G401.6 (cell line): ENCODE measurements around the gene CDC42SE2.
A peak's percentile ranks its signal among the peaks of the same experiment; 100 is the strongest.
"Not testable (repeated sequence)": the region's sequence is repeated elsewhere in the genome, so short reads cannot be mapped to it uniquely, and the experiment has no call there.

Experiments used
- FAIRE-seq: peaks from 2 replicates; lab custom pipeline; 2012; peaks lifted over from hg19 to GRCh38; lab: Jason Lieb, UNC

The CDC42SE2 gene

DNA sequence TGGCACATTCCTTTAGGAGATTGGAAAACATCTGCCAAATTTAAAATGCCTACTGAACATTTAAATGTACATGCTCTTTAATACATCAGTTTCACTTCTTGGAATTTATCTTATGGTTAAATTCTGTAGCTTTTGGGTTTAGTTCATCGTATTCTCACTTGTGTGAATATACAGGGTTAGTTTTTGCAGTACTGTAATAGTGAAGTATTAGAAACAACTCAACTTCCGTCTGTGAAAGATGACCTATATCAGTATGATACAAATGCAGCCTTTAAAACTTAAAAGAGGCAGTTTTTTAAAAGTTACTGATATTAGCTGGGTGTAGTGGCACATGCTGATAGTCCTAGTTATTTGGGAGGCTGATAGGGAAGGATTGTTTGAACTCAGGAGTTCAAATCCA, 57.2 kb downstream of the CDC42SE2 start:
- FAIRE-seq: no peak

DNA sequence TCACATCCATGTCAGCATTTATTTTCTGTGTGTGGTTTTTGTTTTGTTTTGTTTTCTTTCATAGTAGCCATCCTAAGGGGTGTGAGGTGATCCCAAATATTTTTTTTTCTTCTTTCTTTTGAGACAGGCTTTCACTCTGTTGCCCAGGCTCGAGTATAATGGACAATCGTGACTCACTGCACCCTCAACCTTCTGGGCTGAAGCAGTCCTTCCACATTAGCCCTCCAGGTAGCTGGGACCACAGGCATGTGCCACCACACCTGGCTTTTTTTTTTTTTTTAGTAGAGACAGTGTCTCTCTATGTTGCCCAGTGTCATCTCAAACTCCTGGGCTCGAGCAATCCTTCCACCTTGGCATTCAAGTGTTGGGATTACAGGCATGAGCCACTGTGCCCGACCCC, 59.1 kb downstream of the CDC42SE2 start:
- no peak for FAIRE-seq

DNA sequence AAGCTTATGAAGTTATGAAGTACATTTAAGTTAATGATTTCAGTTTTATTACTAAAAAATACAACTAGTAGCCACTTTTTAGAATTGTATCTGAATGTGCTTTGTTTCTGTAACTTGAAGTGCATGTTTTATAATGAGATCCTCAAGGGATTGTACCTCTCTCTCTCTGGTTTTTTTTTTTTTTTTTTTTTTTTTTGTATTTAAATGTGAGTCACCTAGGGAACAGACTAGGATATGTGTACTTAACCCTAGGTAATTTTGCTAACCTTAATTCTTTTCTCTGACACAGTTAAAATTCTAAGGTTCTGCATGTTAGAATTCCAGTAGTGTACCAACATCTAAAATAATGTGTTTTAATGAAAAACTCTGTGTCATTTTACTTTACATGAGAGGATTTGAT, 59.5 kb downstream of the CDC42SE2 start:
- peak; percentile 61 for FAIRE-seq

DNA sequence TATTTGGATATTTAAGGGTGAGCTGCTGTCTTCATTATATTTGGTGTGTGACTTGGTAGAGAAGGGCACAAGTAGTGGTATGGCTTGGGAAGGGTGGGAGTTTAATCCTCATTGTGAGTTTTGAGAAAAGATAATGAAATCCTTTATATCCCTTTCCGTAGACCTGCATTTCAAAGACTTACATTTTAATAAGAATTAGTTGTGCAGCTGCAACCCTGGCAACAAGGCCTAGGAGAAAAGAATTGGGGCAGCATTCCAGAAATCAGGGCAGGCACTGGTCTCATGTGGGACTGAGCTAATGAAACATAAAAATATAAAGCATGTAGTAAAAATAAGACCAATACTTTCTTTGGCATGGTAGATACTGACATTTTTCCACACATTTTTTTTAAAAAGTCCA, 60.5 kb downstream of the CDC42SE2 start:
- no peak for FAIRE-seq

DNA sequence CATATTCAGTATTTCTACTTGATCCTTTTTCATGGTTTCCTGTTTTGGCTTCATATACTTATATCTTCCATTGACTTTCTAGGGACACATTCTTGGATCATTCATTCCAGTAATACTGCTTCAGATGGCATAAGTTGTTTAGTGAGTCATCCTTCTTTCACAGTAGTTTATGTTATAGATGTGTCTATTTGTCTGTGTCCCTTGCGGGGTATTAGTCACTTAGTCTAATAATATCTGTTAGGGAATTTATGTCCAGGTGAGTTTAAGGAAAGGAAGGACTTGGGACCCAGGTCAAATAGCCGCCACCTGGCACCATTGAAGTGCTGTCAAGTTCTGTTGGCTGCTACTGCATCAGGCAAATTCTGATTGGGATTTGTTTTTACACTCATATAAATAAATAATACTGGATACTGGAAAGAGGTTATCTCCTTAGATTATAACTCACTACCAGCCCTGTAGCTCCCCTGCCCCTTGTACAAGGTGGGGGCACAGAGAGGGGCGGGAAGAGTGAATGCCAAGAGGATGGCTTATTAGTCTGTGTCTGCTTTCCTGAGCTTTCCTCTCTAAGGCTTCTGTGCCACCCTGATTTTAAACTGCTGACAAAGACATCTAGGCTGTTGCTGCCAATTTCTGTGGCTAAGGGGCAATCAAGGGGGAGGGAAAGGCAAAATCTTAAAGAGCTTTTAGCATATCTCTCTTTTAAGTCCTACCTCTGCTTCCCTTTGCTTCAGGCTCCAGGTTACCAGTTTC, 64.9 kb downstream of the CDC42SE2 start:
- FAIRE-seq: no peak

DNA sequence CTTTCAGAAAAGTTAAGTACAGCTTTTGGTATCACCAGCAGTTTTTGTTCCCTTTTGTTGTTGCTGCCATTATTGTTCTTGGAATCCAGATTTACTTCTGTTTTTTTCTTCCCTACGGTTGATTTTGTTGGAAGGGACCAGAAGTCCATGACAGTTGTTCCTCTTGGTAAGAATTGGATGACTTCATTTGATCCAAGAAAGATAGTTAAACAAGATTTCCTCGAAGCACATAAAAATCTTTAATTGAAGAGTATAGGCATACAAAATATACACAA, 65.4 kb downstream of the CDC42SE2 start:
- FAIRE-seq: no peak

DNA sequence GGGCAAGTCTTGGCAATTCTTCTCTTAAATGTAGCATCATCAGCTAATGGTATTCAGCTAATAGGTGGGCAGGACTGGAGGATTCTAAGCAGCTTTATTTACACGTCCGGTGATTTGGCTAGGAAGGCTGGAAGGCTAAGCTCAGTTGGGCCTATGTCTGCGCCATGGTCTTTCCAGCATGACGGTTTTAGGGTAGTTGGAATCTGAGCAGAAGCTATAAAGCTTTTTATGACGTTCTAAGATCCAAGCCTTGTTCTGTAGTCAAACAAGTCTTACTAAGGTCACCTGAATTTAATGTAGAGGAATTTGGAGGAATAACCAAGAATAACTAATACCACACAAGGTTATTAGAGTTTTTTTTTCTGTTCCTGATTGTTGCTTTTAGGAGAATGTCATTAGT, 66.2 kb downstream of the CDC42SE2 start:
- no peak for FAIRE-seq

DNA sequence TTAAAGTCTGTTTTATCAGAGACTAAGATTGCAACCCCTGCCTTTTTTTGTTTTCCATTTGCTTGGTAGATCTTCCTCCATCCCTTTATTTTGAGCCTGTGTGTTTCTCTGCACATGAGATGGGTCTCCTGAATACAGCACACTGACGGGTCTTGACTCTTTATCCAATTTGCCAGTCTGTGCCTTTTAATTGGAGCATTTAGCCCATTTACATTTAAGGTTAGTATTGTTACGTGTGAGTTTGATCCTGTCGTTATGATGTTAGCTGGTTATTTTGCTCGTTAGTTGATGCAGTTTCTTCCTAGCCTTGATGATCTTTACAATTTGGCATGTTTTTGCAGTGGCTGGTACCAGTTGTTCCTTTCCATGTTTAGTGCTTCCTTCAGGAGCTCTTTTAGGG, 71.9 kb downstream of the CDC42SE2 start:
- FAIRE-seq: not testable (repeated sequence)

DNA sequence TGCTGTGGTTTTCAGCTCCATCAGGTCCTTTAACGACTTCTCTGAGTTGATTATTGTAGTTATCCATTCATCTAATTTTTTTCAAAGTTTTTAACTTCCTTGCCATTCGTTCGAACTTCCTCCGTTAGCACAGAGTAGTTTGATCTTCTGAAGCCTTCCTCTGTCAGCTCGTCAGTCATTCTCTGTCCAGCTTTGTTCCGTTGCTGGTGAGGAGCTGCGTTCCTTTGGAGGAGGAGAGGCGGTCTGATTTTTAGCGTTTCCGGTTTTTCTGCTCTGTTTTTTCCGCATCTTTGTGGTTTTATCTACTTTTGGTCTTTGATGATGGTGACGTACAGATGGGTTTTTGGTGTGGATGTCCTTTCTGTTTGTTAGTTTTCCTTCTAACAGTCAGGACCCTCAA, 72.9 kb downstream of the CDC42SE2 start:
- not testable (repeated sequence) for FAIRE-seq

DNA sequence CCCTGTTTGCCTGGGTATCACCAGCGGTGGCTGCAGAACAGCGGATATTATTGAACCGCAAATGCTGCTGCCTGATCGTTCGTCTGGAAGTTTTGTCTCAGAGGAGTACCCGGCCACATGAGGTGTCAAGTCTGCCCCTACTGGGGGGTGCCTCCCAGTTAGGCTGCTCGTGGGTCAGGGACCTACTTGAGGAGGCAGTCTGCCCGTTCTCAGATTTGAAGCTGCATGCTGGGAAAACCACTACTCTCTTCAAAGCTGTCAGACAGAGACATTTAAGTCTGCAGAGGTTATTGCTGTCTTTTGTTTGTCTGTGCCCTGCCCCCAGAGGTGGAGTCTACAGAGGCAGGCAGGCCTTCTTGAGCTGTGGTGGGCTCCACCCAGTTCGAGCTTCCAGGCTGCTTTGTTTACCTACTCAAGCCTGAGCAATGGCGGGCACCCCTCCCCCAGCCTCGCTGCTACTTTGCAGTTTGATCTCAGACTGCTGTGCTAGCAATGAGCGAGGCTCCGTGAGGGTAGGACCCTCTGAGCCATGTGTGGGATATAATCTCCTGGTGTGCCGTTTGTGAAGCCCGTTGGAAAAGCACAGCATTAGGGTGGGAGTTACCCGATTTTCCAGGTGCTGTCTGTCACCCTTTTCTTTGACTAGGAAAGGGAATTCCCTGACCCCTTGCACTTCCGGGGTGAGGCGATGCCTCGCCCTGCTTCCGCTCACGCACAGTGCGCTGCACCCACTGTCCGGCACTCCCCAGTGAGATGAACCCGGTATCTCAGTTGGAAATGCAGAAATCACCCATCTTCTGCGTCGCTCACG, 73.6 kb downstream of the CDC42SE2 start:
- not testable (repeated sequence) for FAIRE-seq

DNA sequence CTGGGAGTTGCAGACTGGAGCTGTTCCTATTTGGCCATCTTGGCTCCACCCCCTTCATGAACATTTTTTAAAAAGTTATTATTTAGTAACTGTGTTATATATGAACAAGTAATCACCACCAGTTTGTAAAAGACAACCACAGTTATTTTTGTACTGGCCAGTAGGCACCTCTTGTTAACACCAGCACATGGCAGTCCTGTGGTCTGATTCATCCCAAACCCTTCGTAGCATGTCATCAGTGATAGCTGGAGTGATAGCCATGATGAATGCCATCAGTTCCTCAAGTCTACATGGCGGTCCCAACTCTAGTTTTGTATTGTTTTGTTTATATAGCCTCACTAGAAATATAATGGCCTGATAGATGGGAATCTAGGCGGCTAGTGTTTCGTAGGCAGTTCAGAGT, 74.2 kb downstream of the CDC42SE2 start:
- no peak for FAIRE-seq

DNA sequence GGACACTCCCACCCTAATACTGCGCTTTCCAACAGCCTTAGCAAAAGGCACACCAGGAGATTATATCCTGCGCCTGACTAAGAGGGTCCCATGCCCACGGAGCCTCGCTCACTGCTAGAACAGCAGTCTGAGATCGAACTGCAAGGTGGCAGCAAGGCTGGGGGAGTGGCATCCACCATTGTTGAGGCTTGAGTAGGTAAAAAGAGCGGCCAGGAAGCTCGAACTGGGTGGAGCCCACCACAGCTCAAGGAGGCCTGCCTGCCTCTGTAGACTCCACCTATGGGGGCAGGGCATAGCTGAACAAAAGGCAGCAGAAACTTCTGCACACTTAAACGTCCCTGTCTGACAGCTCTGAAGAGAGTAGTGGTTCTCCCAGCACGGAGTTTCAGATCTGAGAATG, 80.4 kb downstream of the CDC42SE2 start:
- FAIRE-seq: not testable (repeated sequence)

DNA sequence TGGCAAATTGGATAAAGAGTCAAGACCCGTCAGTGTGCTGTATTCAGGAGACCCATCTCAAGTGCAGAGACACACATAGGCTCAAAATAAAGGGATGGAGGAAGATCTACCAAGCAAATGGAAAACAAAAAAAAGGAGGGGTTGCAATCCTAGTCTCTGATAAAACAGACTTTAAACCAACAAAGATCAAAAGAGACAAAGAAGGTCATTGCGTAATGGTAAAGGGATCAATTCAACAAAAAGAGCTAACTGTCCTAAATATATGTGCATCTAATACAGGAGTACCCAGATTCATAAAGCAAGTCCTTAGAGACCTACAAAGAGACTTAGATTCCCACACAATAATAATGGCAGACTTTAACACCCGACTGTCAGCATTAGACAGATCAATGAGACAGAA, 82.4 kb downstream of the CDC42SE2 start:
- FAIRE-seq: not testable (repeated sequence)

DNA sequence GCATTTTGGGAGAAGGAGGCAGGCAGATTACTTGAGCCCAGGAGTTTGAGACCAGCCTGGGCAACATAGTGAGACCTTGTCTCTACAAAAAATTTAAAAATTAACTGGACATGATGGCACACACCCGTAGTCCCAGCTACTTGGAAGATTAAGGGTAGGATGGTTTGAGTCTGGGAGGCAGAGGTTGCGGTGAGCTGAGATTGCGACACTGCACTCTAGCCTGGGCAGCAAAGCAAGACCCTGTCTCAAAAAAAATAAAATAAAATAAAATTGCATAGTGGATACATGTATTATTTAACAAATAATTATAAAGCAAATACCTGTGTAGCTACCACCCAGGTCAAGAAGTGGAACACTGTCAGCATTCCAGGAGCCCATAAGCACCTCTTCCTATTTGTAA, 90.1 kb downstream of the CDC42SE2 start:
- FAIRE-seq: no peak

DNA sequence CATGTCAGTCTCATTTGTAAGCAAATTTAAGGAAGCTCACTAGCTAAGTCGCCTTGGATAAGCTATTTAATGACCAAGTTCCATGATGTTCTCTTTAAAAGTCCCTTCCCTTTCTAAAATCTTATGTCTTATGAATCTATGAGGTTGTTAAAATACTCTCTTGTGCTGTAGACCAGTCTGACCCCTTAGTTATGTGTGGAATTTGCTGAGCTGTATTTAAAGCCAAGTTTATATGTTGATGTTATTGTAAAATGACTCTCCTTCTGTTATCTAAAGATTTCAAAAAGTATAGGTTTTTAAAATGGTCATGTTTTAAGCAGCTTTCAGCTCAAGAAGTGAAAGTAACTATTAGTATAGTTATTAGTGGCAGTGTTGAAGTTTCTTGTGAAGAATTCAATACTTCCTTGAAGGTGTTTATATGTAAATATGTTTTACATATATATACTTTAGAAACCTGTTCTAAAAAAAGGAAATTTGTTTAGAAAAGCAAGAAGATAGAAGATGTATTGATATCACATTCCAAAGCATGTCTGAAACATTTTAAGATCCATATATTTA, 92.2 kb downstream of the CDC42SE2 start:
- peak; percentile 50 for FAIRE-seq

DNA sequence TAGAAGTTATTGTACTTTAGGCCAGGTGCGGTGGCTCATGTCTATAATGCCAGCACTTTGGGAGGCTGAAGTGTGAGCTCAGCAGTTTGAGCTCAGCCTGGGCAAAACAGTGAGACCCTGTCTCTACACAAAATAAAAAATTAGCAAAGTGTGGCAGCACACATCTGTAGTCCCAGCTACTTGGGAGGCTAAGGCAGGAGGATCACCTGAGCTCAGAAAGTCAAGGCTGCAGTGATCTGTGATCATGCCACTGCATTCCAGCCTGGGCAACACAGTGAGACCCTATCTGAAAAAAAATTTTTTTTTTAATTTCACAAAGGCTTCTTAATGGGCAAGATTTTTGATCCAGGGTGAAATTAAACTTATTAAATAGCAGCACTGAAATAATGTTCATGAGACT, 92.8 kb downstream of the CDC42SE2 start:
- no peak for FAIRE-seq

DNA sequence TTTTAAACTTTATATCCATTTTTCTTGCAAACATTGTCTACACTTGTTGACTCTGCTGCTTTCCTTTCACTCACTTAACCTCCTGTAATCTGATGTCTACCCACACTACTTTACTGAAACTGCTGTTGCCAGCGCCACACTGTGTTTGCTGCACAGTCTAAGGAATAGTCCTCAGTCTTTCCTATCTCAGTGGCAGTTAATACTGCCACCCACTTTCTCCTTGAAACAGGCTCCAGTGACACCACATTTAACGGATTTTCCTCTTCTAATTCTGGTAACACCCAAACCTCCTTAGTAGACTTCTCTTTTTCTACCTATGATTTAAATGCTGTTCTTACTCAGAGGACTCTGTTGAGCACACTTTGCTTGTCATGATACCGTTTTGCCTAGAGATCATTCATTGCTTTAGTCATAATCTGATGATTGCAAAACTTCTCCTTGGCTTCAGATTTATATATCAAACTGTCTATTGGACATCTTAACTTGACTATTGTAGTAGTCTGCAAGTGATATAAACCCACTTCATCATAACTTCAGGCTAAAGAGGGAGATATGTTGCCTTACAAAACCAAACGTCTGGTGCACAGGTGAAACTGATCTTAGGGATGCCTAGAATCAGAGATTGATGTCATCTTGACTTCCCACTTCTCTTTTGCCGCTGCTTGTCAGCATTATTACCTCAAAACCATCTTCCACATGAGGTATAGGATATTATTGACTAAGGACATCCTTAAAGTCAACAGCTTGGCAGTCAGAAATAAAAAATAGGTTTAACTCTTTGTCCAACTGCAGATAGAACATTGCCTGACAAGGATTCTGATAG, 94.1 kb downstream of the CDC42SE2 start:
- no peak for FAIRE-seq

DNA sequence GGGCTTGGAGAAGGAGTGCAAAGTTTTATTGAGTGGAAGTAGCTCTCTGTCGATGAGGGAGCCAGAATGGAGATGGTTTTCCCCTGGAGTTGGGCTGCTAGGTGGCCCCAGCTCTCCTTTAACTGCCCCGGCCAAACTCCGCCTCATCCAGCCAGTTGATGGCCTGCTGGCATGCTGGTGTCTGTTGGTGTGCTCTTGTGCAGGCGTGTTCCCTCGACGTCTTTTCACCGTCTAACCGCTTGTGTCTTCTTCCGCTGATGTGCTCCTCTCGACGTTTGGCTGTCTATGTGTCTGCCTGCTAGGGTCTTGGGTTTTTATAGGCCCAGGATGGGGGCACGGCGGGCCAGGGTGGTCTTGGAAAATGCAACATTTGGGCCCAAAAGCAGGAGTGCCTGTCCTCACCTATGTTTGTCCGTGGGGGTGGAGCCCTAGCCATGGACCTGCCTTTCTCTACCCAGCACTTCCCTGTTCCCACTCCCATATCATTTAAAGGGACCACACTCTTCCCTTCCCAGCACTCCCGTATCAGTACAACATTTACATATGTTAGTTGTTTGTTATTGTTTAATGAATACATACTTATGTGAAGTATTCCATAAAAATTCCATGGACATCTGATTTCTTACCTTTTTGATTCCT, 97.9 kb downstream of the CDC42SE2 start:
- FAIRE-seq: no peak

DNA sequence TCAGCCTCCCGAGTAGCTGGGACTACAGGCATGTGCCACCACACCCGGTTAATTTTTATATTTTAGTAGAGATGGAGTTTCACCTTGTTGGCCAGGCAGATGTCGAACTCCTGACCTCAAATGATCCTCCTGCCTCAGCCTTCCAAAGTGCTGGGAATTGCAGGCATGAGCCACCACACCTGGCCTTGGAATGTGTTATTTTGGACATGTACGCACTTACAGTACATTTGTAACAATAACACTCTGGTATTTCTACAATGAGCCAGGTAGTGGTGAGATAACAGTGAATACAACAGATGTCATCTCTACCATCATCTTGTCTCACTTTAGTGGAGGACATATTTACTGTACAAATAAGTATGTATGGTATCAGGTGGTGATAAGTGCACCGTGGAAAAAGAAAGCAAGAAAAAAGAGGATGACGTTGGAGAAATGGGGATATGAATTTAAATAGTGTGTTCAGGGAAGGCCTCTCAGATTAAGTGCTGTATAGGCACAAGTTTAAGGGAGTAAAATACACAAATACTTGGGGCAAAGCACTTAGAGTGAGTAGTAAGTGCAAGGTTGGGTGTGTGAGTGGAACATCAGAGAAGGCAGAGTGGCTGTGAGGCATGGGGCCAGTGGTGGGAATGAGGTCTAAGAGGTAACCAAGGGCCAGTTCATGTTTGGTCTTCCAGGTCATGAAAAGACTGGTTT, 100.1 kb downstream of the CDC42SE2 start:
- FAIRE-seq: no peak

DNA sequence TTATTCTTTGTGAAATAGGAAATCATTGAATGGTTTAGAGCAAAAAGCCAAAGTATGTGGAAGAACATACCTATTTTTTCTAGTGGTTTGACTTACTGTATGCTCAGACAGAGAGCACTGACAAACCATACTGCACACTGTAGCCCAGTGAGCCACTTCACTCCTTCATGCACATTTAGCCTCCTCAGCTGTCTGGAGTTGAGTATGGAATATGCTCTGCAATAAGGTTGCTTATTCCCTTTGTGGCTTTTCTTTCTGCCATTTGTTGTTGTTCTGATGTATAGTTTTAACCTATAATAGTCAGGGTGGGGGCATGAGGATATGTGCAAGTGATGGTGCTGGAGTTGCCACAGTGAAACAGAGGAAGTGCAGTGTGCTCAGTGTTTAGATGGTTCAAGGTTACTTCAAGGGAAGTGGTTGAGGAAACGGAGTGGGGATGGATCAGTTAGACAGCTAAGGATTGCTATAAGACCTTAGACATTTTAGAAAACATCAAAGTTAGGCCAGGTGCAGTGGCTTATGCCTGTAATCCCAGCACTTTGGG, 100.7 kb downstream of the CDC42SE2 start:
- no peak for FAIRE-seq

DNA sequence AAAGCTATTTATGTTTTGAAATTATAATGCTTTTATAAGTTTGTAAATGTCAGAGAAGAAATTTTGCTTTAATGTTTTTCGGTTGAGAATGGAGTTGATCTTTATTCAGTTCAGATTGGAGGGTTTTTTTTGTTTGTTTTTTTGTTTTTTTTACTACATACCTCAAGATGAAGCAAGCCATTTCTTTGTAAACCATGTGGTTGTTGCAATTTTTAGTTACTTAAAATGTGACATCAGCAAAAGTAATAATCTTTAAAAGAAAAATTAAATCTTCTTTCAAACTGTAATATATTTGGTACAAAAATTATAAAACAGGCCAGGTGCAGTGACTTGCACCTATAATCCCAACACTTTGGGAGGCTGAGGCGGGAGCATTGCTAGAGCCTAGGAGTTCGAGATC, 102.6 kb downstream of the CDC42SE2 start:
- no peak for FAIRE-seq
